Mesenchymal stem cell (in vitro differentiated cells and primary cell): ENCODE results near the gene WDR73.

ENCODE experiments used
- DNase-seq: peaks from one replicate; pipeline ENCODE4 v3.0.0-alpha.2; 2013
- H2AFZ ChIP-seq: one replicate; pipeline ENCODE4 v1.6.1; 2013; ENCODE audit warnings: low read depth, mild to moderate bottlenecking, control low read depth, inconsistent platforms, low read length, moderate library complexity
- H2AK5ac ChIP-seq: 2 replicates; pipeline ENCODE4 v1.6.1; 2013; ENCODE audit warnings: low read length, moderate library complexity, mild to moderate bottlenecking, inconsistent platforms; ENCODE audit not compliant: severe bottlenecking
- H2BK120ac ChIP-seq: one replicate; pipeline ENCODE4 v1.6.1; 2013; ENCODE audit warnings: low read depth, mild to moderate bottlenecking, inconsistent platforms, low read length, moderate library complexity
- H2BK12ac ChIP-seq, 2 experiments: one replicate each; pipeline ENCODE4 v1.6.1; 2013; ENCODE audit warnings: inconsistent platforms in 2 of 2, low read length in 2 of 2, mild to moderate bottlenecking in 2 of 2, moderate library complexity in 2 of 2, control low read depth in 1 of 2
- H2BK15ac ChIP-seq: one replicate; pipeline ENCODE4 v1.6.1; 2013; ENCODE audit warnings: mild to moderate bottlenecking, low read depth, inconsistent platforms; ENCODE audit not compliant: poor library complexity, severe bottlenecking
- H2BK5ac ChIP-seq: 2 replicates; pipeline ENCODE4 v1.6.1; 2013; ENCODE audit warnings: low read depth, mild to moderate bottlenecking, low read length, control low read depth, inconsistent platforms; ENCODE audit not compliant: poor library complexity, severe bottlenecking
- H3K14ac ChIP-seq, 2 experiments: one replicate each; pipeline ENCODE4 v1.6.1; 2013; ENCODE audit warnings: inconsistent platforms in 2 of 2, low read length in 2 of 2, control low read depth in 1 of 2, mild to moderate bottlenecking in 1 of 2, moderate library complexity in 1 of 2
- H3K18ac ChIP-seq, 2 experiments: one replicate each; pipeline ENCODE4 v1.6.1; 2013; ENCODE audit warnings: inconsistent platforms in 2 of 2, low read length in 2 of 2, control low read depth in 1 of 2, low read depth in 1 of 2, mild to moderate bottlenecking in 1 of 2
- H3K23ac ChIP-seq, 2 experiments: one replicate each; pipeline ENCODE4 v1.6.1; 2013; ENCODE audit warnings: inconsistent platforms in 2 of 2, low read length in 2 of 2, mild to moderate bottlenecking in 2 of 2, moderate library complexity in 2 of 2, control low read depth in 1 of 2
- H3K27ac ChIP-seq: 2 replicates; pipeline ENCODE4 v1.5.1; 2013; ENCODE audit warnings: mild to moderate bottlenecking, moderate library complexity, low read length, control low read depth, inconsistent platforms; ENCODE audit not compliant: poor library complexity, severe bottlenecking
- H3K27me3 ChIP-seq, 2 experiments: 2 replicates each; pipeline versions ENCODE4 v1.6.1 to v1.7.0; 2013; ENCODE audit warnings: low read length in 2 of 2, mild to moderate bottlenecking in 2 of 2, moderate library complexity in 2 of 2, control low read depth in 1 of 2, inconsistent platforms in 1 of 2; ENCODE audit not compliant: control insufficient read depth in 1 of 2, insufficient read depth in 1 of 2
- H3K36me3 ChIP-seq, 2 experiments: 2 replicates each; pipeline versions ENCODE4 v1.6.1 to v1.7.0; 2013; ENCODE audit warnings: low read length in 2 of 2, control low read depth in 1 of 2, inconsistent platforms in 1 of 2, low read depth in 1 of 2, mild to moderate bottlenecking in 1 of 2; ENCODE audit not compliant: insufficient read depth in 2 of 2, control insufficient read depth in 1 of 2
- H3K4ac ChIP-seq, 2 experiments: one replicate each; pipeline ENCODE4 v1.6.1; 2013; ENCODE audit warnings: inconsistent platforms in 2 of 2, low read length in 2 of 2, mild to moderate bottlenecking in 2 of 2, moderate library complexity in 2 of 2, control low read depth in 1 of 2, low read depth in 1 of 2
- H3K4me1 ChIP-seq: 2 replicates; pipeline ENCODE4 v1.6.1; 2013; ENCODE audit warnings: low read depth, low read length, control low read depth; ENCODE audit not compliant: control insufficient read depth, insufficient read depth
- H3K4me2 ChIP-seq: 2 replicates; pipeline ENCODE4 v1.6.1; 2013; ENCODE audit warnings: low read length, mild to moderate bottlenecking, inconsistent platforms; ENCODE audit not compliant: poor library complexity, severe bottlenecking
- H3K4me3 ChIP-seq, 2 experiments: 2 replicates each; pipeline versions ENCODE4 v1.5.1 to v1.7.0; 2013; ENCODE audit warnings: low read length in 2 of 2, mild to moderate bottlenecking in 2 of 2, control low read depth in 1 of 2, low read depth in 1 of 2; ENCODE audit not compliant: insufficient read depth in 1 of 2
- H3K79me1 ChIP-seq: replicated peaks from 2 replicates; pipeline ENCODE4 v1.6.1; 2013; ENCODE audit warnings: mild to moderate bottlenecking, control low read depth, low read length, inconsistent platforms; ENCODE audit not compliant: poor library complexity, severe bottlenecking
- H3K9ac ChIP-seq: 2 replicates; pipeline ENCODE4 v1.7.0; 2013; ENCODE audit warnings: mild to moderate bottlenecking, low read length, moderate library complexity
- H3K9me3 ChIP-seq: 2 replicates; pipeline ENCODE4 v1.7.0; 2013; ENCODE audit warnings: mild to moderate bottlenecking, low read length; ENCODE audit not compliant: control insufficient read depth
- H4K8ac ChIP-seq: one replicate; pipeline ENCODE4 v1.6.1; 2013; ENCODE audit warnings: inconsistent platforms, mild to moderate bottlenecking, low read length, moderate library complexity
- H4K91ac ChIP-seq: one replicate; pipeline ENCODE4 v1.6.1; 2013; ENCODE audit warnings: mild to moderate bottlenecking, low read length, inconsistent platforms
- WGBS: methylation state at CpG from one replicate; pipeline ENCODE4 v1.1.7; 2013; ENCODE audit warnings: mixed read lengths; 5-methylcytosine and 5-hydroxymethylcytosine counted together

The WDR73 gene

GRCh38 chr15:84604826-84605553, 49.1 kb downstream of the WDR73 start:
- WGBS = 88% methylated on average over 17 of the region's 19 CpGs

GRCh38 chr15:84603630-84604379, 50.3 kb downstream of the WDR73 start:
- H3K4ac ChIP-seq = no peak overlapping the region
- H2BK120ac ChIP-seq = no peak overlapping the region
- no peak overlapping the region for H3K14ac ChIP-seq
- no peak overlapping the region for H3K18ac ChIP-seq
- peaks cover 41% of the 10 kb centered on the region for H3K79me1 ChIP-seq
- H3K23ac ChIP-seq = no peak overlapping the region
- no peak overlapping the region for H4K8ac ChIP-seq
- no peak overlapping the region for H2AFZ ChIP-seq
- 95% methylated on average over 14 of the region's 14 CpGs for WGBS
- peaks cover 30 to 31% of the 10 kb centered on the region in 2 experiments for H3K36me3 ChIP-seq
- H2BK5ac ChIP-seq = no peak overlapping the region
- H2BK15ac ChIP-seq = no peak overlapping the region
- peaks cover 12% of the 10 kb centered on the region for H3K4me1 ChIP-seq
- no peak overlapping the region for H2BK12ac ChIP-seq
- no peaks in the 10 kb centered on the region for H3K9me3 ChIP-seq
- H3K4me2 ChIP-seq = no peak overlapping the region
- no peak overlapping the region for H3K9ac ChIP-seq
- no peaks in the 10 kb centered on the region for H3K27me3 ChIP-seq
- H2AK5ac ChIP-seq = no peak overlapping the region
- no peak overlapping the region for H3K4me3 ChIP-seq
- H4K91ac ChIP-seq = peak overlapping the region; percentile 3
- DNase-seq = no peak
- no peak overlapping the region for H3K27ac ChIP-seq

More at GRCh38 chr15:84604826-84605553, 49.1 kb downstream of the WDR73 start:
- Histone ChIP-seq H3K27me3 (no peaks in the 10 kb centered on the region), H2BK12ac (no peak overlapping the region), H3K9me3 (no peaks in the 10 kb centered on the region), H2AK5ac (no peak overlapping the region), H3K36me3 (peaks cover 31 to 35% of the 10 kb centered on the region in 2 experiments), H3K4ac (no peak overlapping the region), H3K27ac (no peak overlapping the region), H3K79me1 (peaks cover 48% of the 10 kb centered on the region), H3K18ac (no peak overlapping the region), H2BK15ac (no peak overlapping the region), H4K8ac (no peak overlapping the region), H3K9ac (peak overlapping the region; percentile 18), H3K14ac (no peak overlapping the region), H2BK5ac (no peak overlapping the region), H3K4me3 (no peak overlapping the region), H2BK120ac (no peak overlapping the region), H3K4me2 (no peak overlapping the region), H4K91ac (no peak overlapping the region), H2AFZ (no peak overlapping the region), H3K4me1 (peaks cover 10% of the 10 kb centered on the region), H3K23ac (no peak overlapping the region)
- DNase-seq = no peak

GRCh38 chr15:84601555-84601838, 52.6 kb downstream of the WDR73 start:
- H3K27ac ChIP-seq = no peak overlapping the region
- peaks cover 27% of the 10 kb centered on the region for H3K79me1 ChIP-seq
- peak overlapping the region in 1 of 2 experiments; percentile 99 for H3K23ac ChIP-seq
- H3K4me3 ChIP-seq = peak overlapping the region; percentile 87
- peak overlapping the region; percentile 88 for H3K9ac ChIP-seq
- no peak overlapping the region for H2AFZ ChIP-seq
- no peak overlapping the region for H2BK120ac ChIP-seq
- no peak overlapping the region for H4K8ac ChIP-seq
- no peaks in the 10 kb centered on the region for H3K27me3 ChIP-seq
- H2AK5ac ChIP-seq = no peak overlapping the region
- H2BK5ac ChIP-seq = no peak overlapping the region
- H3K18ac ChIP-seq = no peak overlapping the region
- no peak for DNase-seq
- WGBS = 100% methylated on average over 1 of the region's 6 CpGs
- H3K36me3 ChIP-seq = peaks cover 20 to 23% of the 10 kb centered on the region in 2 experiments
- no peak overlapping the region for H3K14ac ChIP-seq
- no peaks in the 10 kb centered on the region for H3K9me3 ChIP-seq
- peaks cover 12% of the 10 kb centered on the region for H3K4me1 ChIP-seq
- peak overlapping the region; percentile 85 for H3K4me2 ChIP-seq
- no peak overlapping the region for H3K4ac ChIP-seq
- no peak overlapping the region for H4K91ac ChIP-seq
- H2BK15ac ChIP-seq = no peak overlapping the region
- no peak overlapping the region for H2BK12ac ChIP-seq
